GM21717 (cell line): ENCODE measurements around the gene PDE6B.

Experiments
- ATAC-seq: cut with Tn5 transposase; IDR thresholded peaks from one replicate; pipeline ENCODE4 v1.9.1; 2021; ENCODE audit warnings: mild to moderate bottlenecking, moderate library complexity; ENCODE audit not compliant: unreplicated experiment

The PDE6B gene

DNA sequence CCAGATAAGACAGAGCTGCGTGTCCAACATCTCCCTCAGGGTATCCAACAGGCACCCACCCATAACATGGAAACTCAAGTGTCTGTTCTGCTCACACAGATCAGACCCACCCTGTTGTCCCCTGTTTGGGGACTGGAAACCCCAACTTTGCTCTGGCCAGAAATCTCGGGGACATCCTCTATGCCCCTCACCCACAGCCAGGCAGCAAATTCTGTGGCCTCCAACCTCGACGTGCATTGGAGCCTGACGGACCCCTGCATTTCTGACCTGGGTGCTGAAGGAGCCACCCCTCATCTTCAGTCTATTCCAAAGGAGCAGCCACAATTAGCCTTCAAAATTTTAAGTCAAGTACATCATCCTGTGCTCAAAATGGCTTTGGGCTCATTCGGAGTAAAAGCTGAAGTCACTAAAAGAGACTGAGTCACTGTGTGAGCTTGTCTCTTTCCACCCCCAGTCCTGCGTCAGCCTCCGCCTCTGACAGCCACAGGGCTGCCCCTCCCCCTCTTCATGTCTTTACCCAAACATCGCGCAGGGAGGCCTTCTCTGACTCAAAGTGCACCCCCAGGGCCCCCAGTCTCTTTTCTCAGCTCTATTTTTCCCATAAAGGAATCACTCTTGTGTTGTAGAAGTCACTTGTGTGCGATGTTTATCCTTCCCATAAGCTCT is 24.4 kb upstream of the PDE6B start:
- ATAC-seq, result no peak

- ATAC-seq, result no peak
Observed at GRCh38 chr4:601612-602558, 23.5 kb upstream of the PDE6B start.

DNA sequence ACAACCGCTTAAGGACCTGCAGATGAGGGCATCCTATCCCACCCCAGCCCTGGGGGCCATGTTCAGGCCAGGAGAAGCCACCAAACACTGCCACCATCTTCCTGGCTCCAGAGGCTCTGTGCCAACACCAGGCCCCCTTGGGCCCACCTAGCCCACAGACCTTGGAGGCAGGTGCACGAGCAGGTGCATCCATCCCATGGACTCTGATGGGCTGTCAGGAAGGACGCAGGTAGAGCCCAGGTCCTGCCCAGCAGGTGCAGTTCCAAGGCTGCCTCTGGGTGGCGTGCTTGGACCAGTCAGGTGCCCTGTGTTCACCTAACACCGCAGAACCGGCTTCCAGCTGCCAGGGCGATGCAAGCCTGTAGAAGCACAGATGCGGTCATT is 22.8 kb upstream of the PDE6B start:
- ATAC-seq, result no peak

GRCh38 chr4:604131-604530 is 21.2 kb upstream of the PDE6B start:
- no peak for ATAC-seq

DNA sequence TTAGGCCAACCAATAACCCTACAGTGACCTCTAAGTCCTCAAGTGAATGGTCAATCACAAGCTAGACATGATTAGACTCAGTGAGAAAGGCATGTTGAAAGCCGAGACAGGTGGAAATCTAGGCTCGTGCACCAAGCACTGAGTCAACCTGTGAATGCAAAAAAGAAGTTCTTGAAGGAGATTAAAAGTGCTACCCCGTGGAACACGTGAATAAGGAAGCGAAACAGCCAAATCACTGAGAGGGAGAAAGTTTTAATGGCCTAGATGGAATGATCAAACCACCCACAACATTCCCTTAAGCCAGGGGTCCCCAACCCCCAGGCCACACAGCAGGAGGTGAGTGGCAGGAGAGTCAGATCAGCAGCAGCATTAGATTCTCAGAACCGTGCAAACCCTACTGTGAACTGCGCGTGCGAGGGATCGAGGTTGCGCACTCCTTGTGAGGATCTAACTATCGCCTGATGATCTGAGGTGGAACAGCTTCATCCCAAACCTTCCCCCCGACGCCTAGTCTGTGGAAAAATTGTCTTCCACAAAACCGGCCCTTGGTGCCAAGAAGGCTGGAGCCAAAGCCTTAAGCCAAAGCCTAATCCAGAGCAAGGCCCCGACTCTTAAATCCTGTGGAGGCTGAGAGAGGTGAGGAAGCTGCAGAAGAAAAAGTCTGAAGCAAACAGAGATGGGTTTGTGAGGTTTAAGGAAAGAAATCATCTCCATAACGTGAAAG is 19.5 kb upstream of the PDE6B start:
- ATAC-seq, result no peak

DNA sequence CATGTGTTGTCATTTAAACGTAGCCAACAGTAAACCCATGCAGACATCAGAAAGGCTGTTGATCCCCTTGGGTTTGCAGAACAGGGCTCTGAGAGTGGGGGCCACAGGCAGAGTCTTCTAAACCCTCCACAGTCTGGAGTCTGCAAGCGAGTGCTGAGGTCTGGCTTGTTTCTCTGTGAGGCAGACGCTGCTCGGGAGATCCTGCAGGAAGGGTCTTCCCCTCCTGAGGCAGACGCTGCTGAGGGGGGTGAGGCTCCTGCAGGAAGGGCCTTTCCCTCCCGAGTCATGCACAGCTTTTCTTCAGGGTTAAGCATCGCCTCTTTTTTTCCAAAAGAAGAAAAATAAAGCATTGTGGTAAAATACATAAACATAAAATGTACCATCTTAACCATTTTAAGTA is 17.1 kb upstream of the PDE6B start:
- no peak for ATAC-seq

DNA sequence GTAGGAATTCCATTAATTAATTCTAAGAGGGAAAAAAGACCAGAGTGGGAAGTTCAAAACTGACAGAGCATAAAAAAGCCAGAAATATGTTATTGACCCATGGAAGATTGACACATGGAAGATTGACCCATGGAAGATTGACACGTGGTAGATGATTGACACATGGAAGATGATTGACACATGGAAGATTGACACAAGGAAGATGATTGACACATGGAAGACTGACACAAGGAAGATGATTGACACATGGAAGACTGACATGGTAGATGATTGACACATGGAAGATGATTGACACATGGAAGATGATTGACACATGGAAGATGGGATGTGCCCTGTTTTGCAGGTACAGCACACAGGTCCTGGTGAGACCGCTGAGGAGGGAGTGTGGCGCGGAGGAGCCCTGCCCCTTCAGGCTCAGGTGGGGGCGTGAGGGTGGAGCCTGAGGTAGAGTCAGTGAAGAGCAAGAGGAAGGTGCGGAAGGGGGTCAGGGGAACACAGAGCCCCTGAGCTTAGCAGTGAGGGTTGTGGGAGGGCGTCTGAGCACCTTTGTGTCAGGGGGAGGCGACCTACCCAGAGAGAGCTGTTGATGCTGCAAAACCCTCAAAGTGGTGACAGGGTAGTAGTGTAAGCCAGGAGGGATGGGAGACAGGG is 15.8 kb upstream of the PDE6B start:
- no peak for ATAC-seq

GRCh38 chr4:610411-611261 is 14.7 kb upstream of the PDE6B start:
- no peak for ATAC-seq

GRCh38 chr4:612052-612748 is 13.2 kb upstream of the PDE6B start:
- ATAC-seq, result no peak

- no peak for ATAC-seq
Observed at GRCh38 chr4:612749-613125, 12.6 kb upstream of the PDE6B start.

GRCh38 chr4:613126-613525 is 12.2 kb upstream of the PDE6B start:
- ATAC-seq, result no peak

- no peak for ATAC-seq
Observed at GRCh38 chr4:616091-616490, 9.3 kb upstream of the PDE6B start.

- no peak for ATAC-seq
Observed at GRCh38 chr4:616911-617643, 8.3 kb upstream of the PDE6B start.

- ATAC-seq, result no peak
Observed at GRCh38 chr4:617644-618641, 7.4 kb upstream of the PDE6B start.

DNA sequence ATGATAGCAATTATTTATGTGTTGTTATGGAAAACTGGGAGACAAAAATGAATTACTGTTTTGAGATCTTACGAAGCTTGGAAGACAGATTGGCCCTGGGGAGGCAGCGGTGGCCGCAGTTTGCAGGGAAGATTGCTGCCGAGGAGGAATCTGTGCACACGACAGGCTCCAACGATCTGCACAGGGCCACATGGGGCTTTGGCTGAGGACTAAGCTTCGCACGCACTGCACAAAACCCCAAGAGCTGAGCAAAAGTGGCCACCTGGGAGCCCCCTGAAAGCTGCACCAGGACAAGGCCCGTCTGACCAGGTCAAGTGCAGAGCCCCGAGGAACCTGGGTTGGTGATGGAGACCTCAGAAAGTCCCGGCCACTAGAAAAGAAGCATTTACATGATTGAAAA is 5.2 kb upstream of the PDE6B start:
- no peak for ATAC-seq

DNA sequence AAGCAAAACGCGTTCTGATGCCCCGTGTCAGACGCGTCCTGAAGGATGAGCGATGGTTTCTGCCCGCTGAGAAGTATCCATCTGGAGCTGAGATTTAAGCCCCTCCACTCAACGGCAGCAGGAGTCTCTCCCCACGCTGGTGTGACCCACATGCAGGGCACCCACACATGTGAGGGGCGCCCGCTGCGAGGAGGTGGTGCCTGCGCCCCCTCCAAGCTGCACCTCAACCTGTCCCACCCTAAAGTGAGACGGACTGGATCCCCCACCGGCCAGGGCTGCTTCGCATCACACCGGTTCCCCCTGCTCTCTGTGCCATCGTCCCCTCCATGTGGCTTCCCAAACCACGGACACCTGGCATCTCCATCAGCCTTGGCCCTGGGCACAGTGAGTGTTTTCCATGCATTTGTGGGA is 4.5 kb upstream of the PDE6B start:
- no peak for ATAC-seq

DNA sequence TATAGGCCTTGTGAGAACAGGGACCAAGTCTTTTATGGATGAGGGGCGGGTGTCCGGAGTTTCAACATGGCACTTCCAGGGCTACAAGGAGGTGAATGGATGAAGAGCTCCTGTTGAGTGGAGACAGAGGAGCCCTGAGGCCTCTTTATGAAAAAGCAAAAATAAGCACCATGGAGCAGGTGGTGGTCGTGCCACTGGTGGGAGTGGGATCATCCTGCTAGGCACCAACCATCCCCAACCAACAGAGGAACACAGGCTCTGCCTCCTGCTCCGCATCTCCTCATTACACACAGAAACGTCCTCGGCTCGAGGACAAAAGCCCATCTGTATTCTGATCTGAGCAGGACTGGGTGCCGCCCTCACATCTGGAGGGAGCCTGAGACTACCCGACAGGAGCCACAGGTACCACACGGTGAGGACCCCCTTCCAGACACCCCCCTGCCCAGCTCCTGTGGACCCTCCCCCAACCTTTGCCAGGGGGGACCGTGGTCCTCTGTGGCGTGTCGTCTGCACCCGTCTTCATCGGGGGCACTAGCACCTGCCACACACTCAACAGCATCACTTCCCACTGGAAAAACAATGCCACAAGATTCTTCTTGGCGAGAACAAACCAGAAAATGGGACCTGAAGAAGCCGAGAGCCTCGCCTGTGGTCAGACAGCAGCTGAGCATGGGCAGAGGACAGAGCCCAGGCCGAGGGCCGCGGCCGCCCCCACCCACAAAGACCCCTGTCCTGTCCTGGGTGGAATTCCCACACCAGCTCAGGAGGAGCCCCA is 3.9 kb upstream of the PDE6B start:
- no peak for ATAC-seq
